Activated CD8-positive, alpha-beta T cell treated with anti-CD3 and anti-CD28 coated beads for 36 hours (primary cell): ENCODE measurements around the gene USF3. TPM values are rescaled to one million over a fixed set of nuclear protein-coding genes. Genes with fewer than 3 reads are reported as not detected.
A peak's percentile ranks its signal among the peaks of the same experiment; 100 is the strongest.

Experiments used
- ATAC-seq: fragments of 200-7000 bp; cut with Tn5 transposase; one replicate; pipeline ENCODE4 v1.10.0; 2021; ENCODE audit warnings: mild to moderate bottlenecking, moderate library complexity
- CTCF ChIA-PET: fragments of 350-600 bp; sonication (Branson Sonifier 250); formaldehyde crosslinking; loops from one replicate; lab custom pipeline; 2021; ENCODE audit warnings: antibody characterized with exemption; lab: Charles Lee
- POLR2A ChIA-PET: fragments of 350-600 bp; sonication (Branson Sonifier 250); formaldehyde crosslinking; loops from one replicate; lab custom pipeline; 2021; ENCODE audit warnings: antibody characterized with exemption; lab: Charles Lee
- DNase-seq: peaks from one replicate; pipeline ENCODE4 v3.0.0-alpha.2; 2020
- H3K27ac Mint-ChIP-seq: one replicate; pipeline ENCODE4 v1.8.0; 2021; ENCODE audit warnings: mild to moderate bottlenecking, mixed read lengths
- H3K27me3 Mint-ChIP-seq: one replicate; pipeline ENCODE4 v1.8.0; 2021; ENCODE audit warnings: mixed read lengths
- H3K36me3 Mint-ChIP-seq: one replicate; pipeline ENCODE4 v1.8.0; 2021; ENCODE audit warnings: low read depth, mixed read lengths
- H3K4me1 Mint-ChIP-seq: one replicate; pipeline ENCODE4 v1.8.0; 2021; ENCODE audit warnings: low read depth, mixed read lengths
- H3K4me3 Mint-ChIP-seq: one replicate; pipeline ENCODE4 v1.8.0; 2021; ENCODE audit warnings: mild to moderate bottlenecking, moderate library complexity, mixed read lengths
- H3K9me3 Mint-ChIP-seq: one replicate; pipeline ENCODE4 v1.8.0; 2021; ENCODE audit warnings: mixed read lengths
- intact Hi-C: fragments of 100-400 bp; cut with micrococcal nuclease; formaldehyde crosslinking; loops from one replicate; pipeline ENCODE4 v1.10.0; 2022
- total RNA-seq, 2 experiments: library from RNA; stranded (reverse); gene quantifications; one replicate each; pipeline ENCODE4 v1.2.3, GENCODE V29; 2021
- TF ChIP-seq, protein P1 (sequence below): fragments of 200-600 bp; IDR thresholded peaks from one replicate; pipeline ENCODE4 v1.8.0; 2022; ENCODE audit warnings: antibody characterized with exemption, mild to moderate bottlenecking

The USF3 gene
- total RNA-seq, 2 experiments from 2014 or later: 11.3 to 11.9 TPM

DNA sequence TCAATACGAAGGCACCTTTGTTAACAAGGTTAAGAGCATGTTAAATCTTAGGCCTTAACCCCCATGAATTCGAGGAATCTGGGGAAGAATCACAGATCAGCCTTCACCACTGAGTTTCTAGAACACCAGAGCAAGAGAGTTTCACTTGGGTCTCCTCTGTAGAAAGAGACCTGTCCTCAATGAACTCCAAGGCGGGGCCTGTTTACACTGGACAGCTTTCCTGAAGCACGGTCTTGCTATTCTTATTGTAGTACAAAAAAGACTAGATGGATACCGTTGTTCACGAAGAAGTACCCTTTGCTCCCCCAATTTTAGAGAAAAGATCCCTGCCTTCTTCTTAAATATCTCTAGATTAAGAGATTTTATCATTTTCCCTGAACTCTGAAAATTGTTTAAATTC, 64.9 kb downstream of the USF3 start:
- ATAC-seq (no peak), DNase-seq (no peak)
- Mint-ChIP-seq H3K27ac (no peak overlapping the region), H3K27me3 (no peaks in the 10 kb centered on the region), H3K4me3 (no peak overlapping the region), H3K4me1 (no peaks in the 10 kb centered on the region), H3K9me3 (no peaks in the 10 kb centered on the region), H3K36me3 (peaks cover 16% of the 10 kb centered on the region)
- CTCF ChIA-PET: no interaction called here
- POLR2A ChIA-PET: interaction anchor here (1.3 kb wide), 1 partner anchor 20 kb away, joined by 3 read pairs; no protein-coding TSS in a partner anchor
- TF ChIP-seq, protein P1, sequence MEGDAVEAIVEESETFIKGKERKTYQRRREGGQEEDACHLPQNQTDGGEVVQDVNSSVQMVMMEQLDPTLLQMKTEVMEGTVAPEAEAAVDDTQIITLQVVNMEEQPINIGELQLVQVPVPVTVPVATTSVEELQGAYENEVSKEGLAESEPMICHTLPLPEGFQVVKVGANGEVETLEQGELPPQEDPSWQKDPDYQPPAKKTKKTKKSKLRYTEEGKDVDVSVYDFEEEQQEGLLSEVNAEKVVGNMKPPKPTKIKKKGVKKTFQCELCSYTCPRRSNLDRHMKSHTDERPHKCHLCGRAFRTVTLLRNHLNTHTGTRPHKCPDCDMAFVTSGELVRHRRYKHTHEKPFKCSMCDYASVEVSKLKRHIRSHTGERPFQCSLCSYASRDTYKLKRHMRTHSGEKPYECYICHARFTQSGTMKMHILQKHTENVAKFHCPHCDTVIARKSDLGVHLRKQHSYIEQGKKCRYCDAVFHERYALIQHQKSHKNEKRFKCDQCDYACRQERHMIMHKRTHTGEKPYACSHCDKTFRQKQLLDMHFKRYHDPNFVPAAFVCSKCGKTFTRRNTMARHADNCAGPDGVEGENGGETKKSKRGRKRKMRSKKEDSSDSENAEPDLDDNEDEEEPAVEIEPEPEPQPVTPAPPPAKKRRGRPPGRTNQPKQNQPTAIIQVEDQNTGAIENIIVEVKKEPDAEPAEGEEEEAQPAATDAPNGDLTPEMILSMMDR: no peak
- intact Hi-C loops: no loop called here

DNA sequence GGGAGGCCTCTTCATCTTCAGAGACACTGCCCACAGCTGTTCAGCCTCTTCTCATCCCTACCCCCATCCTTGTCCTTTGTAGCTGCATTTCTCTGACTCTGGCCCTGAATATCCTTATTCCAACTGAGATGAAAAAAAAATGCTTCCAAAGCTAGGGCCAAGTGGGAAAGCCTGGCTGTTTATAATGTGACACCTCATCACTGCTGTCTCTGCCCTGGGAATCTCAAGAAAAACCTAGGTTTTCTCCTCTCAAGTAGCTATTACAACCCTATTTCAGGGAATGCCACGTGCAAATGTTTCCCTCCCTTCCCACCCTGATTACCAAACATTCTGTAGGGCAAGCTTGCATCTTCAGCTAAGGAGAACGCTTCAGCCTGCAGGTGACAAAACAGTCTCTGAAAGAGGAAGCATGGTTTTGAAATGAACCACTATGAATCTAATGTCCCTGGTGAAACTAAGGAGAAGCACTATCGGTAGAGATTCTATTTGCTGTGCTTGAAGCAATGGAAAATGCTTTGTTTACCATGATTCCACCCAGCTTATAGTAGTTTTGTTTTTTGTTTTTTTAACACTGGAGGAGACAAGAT, 65.4 kb downstream of the USF3 start:
- CTCF ChIA-PET: no interaction called here
- Mint-ChIP-seq H3K9me3 (no peaks in the 10 kb centered on the region), H3K27me3 (no peaks in the 10 kb centered on the region), H3K4me1 (no peaks in the 10 kb centered on the region), H3K27ac (peak overlapping the region; percentile 18), H3K36me3 (peaks cover 19% of the 10 kb centered on the region), H3K4me3 (no peak overlapping the region)
- POLR2A ChIA-PET: interaction anchor here (0.7 kb wide), 1 partner anchor 14 kb away, joined by 3 read pairs; no protein-coding TSS in a partner anchor
- intact Hi-C loops: no loop called here
- TF ChIP-seq, protein P1: no peak
- ATAC-seq (no peak), DNase-seq (no peak)

DNA sequence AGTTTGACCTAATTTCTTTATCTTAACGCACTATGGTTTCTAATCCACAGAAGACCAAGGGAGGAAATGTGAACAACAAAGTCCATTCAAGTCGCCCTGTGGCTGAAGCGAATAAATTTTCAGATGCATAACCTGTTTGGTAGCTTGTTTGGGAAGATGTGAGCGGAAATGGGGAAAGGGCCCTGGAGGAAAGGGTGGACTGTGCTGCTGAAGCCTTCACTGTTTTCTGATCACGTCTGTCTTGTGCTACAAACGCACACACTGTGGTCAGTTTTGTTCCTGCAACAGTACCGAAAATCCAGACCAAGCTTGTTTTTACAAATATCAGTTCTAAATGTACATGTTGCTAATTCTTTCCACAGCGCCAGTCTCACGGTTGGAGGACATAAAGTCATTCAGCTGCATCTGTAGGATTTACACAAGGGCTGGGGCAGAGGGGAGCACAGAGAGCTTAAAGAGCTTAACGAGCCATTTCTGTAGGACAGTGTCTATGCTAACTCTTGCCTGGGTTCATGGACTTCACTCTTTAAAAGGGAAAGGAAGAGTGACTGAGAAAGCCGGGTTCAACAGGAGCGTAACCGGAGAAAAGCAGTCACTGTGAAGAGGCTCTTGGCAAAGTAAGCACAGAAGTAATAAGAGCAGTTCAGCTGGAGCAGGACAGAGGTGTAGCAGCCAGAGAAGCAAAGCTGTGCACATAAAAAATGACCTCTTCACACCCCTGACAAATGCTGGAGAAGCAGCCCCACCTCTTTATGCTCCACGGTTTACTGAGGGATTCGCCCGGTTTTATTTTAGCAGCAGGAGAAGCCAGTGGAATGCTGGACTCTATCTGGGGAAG, 66.6 kb downstream of the USF3 start:
- ATAC-seq (no peak), DNase-seq (no peak)
- Mint-ChIP-seq H3K27me3 (no peaks in the 10 kb centered on the region), H3K27ac (no peak overlapping the region), H3K9me3 (no peaks in the 10 kb centered on the region), H3K36me3 (peaks cover 23% of the 10 kb centered on the region), H3K4me1 (no peaks in the 10 kb centered on the region), H3K4me3 (no peak overlapping the region)
- TF ChIP-seq, protein P1: no peak
- intact Hi-C loops: no loop called here
- ChIA-PET CTCF (interaction anchor here (0.6 to 0.8 kb wide), 2 partner anchors 25 to 52 kb away, joined by 3 read pairs; no protein-coding TSS in a partner anchor), POLR2A (no interaction called here)

DNA sequence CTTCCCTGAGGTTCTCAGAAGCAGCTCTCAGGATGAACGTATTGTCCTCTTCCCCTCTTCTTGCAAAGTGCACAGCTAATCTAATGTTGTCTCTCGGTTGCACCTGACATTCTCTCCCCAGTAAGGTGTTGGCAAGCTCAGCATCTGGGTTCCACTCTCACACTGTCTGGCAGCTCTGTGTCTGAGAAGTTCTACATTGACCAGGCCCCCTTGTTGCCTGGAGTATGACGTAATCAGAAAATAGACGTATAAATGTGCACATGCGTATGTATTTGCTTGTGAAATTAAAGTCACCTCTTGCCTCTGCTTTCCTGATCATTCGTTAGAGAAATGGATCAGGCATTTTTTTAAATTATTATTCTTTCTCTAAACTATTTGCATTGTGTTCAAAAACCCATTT, 67.7 kb downstream of the USF3 start:
- CTCF ChIA-PET: no interaction called here

More for the DNA sequence above, 67.7 kb downstream of the USF3 start:
- ATAC-seq (no peak), DNase-seq (no peak)
- Mint-ChIP-seq H3K27ac (no peak overlapping the region), H3K9me3 (no peaks in the 10 kb centered on the region), H3K27me3 (no peaks in the 10 kb centered on the region), H3K4me1 (no peaks in the 10 kb centered on the region), H3K4me3 (no peak overlapping the region), H3K36me3 (peaks cover 28% of the 10 kb centered on the region)
- intact Hi-C loops: no loop called here
- TF ChIP-seq, protein P1: no peak
- POLR2A ChIA-PET: no interaction called here
